Keratinocyte (primary cell): ENCODE measurements around the gene FNDC11. TPM values are rescaled to one million over a fixed set of nuclear protein-coding genes. Genes with fewer than 3 reads are reported as not detected.

ENCODE experiments used
- DNase-seq: peaks from one replicate; pipeline ENCODE4 v3.0.0-alpha.2; 2011; ENCODE audit warnings: low read depth, missing footprints, low spot score
- FAIRE-seq: peaks from 2 replicates; lab custom pipeline; 2011; peaks lifted over from hg19 to GRCh38; lab: Jason Lieb, UNC
- H2AFZ ChIP-seq: 2 replicates; pipeline ENCODE4 v1.6.0; 2012; ENCODE audit warnings: low read length, control low read depth, inconsistent platforms; ENCODE audit not compliant: control insufficient read depth
- H3K27ac ChIP-seq: 2 replicates; pipeline ENCODE4 v1.5.1; 2011; ENCODE audit warnings: low read length; ENCODE audit not compliant: control insufficient read depth, insufficient read depth
- H3K27me3 ChIP-seq: 3 replicates; pipeline ENCODE4 v1.6.0; 2011; ENCODE audit warnings: low read length; ENCODE audit not compliant: control insufficient read depth, insufficient read depth; ENCODE audit errors: extremely low read depth
- H3K36me3 ChIP-seq, 2 experiments: 2 replicates in 1 of 2; 3 replicates in 1 of 2; pipeline ENCODE4 v1.5.1; 2011; ENCODE audit warnings: low read length in 2 of 2, mild to moderate bottlenecking in 1 of 2; ENCODE audit not compliant: control insufficient read depth in 2 of 2, insufficient read depth in 2 of 2; ENCODE audit errors: extremely low read depth in 1 of 2
- H3K4me1 ChIP-seq: 3 replicates; pipeline ENCODE4 v1.5.1; 2011; ENCODE audit warnings: low read length; ENCODE audit not compliant: control insufficient read depth, insufficient read depth; ENCODE audit errors: extremely low read depth
- H3K4me2 ChIP-seq: 3 replicates; pipeline ENCODE4 v1.6.0; 2011; ENCODE audit warnings: low read depth, low read length; ENCODE audit not compliant: control insufficient read depth, insufficient read depth; ENCODE audit errors: extremely low read depth
- H3K4me3 ChIP-seq, 3 experiments: fragments of 200-600 bp in 1 of 3; sonication (generic) in 1 of 3; 2 replicates in 2 of 3; 3 replicates in 1 of 3; pipeline ENCODE4 v1.5.1; 2011 to 2016; ENCODE audit warnings: low read length in 3 of 3, mild to moderate bottlenecking in 3 of 3, control low read depth in 2 of 3, inconsistent platforms in 1 of 3, low read depth in 1 of 3, mixed read lengths in 1 of 3, mixed run types in 1 of 3, moderate library complexity in 1 of 3; ENCODE audit not compliant: control insufficient read depth in 2 of 3, insufficient read depth in 2 of 3; ENCODE audit errors: extremely low read depth in 1 of 3
- H3K79me2 ChIP-seq: 2 replicates; pipeline ENCODE4 v1.6.0; 2012; ENCODE audit warnings: low read length; ENCODE audit not compliant: control insufficient read depth, insufficient read depth
- H3K9ac ChIP-seq: 3 replicates; pipeline ENCODE4 v1.6.0; 2011; ENCODE audit warnings: low read length; ENCODE audit not compliant: control insufficient read depth, insufficient read depth; ENCODE audit errors: extremely low read depth
- H3K9me1 ChIP-seq: 3 replicates; pipeline ENCODE4 v1.6.0; 2011; ENCODE audit warnings: low read length; ENCODE audit not compliant: control insufficient read depth, insufficient read depth; ENCODE audit errors: extremely low read depth
- H3K9me3 ChIP-seq: 2 replicates; pipeline ENCODE4 v1.5.1; 2012; ENCODE audit warnings: low read depth, low read length; ENCODE audit not compliant: control insufficient read depth
- H4K20me1 ChIP-seq: 3 replicates; pipeline ENCODE4 v1.6.0; 2011; ENCODE audit warnings: low read length; ENCODE audit not compliant: control insufficient read depth, insufficient read depth; ENCODE audit errors: extremely low read depth
- EZH2 ChIP-seq: IDR thresholded peaks from one replicate; pipeline ENCODE4 v1.6.1; 2012; ENCODE audit warnings: inconsistent platforms, mild to moderate bottlenecking, low read length, moderate library complexity
- dilution Hi-C: fragments of 300-500 bp; cut with MboI; formaldehyde crosslinking; loops from one replicate; pipeline ENCODE4 v1.7.0; 2020; ENCODE audit warnings: low sequenced_read_pairs; ENCODE audit not compliant: extremely low pct_ligation_motif_present
- polyA plus RNA-seq, 5 experiments: library from polyadenylated mRNA; depleted of rRNA in 3 of 5; stranded (reverse) in 3 of 5; stranded (forward) in 1 of 5; unstranded in 1 of 5; fragments of >200 nt; gene quantifications; 1 replicate in 1 of 5; 2 replicates in 3 of 5; 3 replicates in 1 of 5; pipeline versions ENCODE4 v1.2.1 to v1.2.3, GENCODE V29; 2011 to 2012; ENCODE audit warnings: missing spikeins in 2 of 5, low read depth in 1 of 5, low replicate concordance in 1 of 5
- TF ChIP-seq, protein P1 (sequence below), 3 experiments: IDR thresholded peaks in 1 of 3; conservative IDR thresholded peaks in 1 of 3; optimal IDR thresholded peaks in 1 of 3; 2 replicates in 2 of 3; 3 replicates in 1 of 3; pipeline versions ENCODE3 to v1.5.1; 2011; ENCODE audit warnings: low read length in 3 of 3, mild to moderate bottlenecking in 3 of 3, moderate library complexity in 2 of 3, control low read depth in 1 of 3, inconsistent platforms in 1 of 3; ENCODE audit not compliant: insufficient read depth in 2 of 3; ENCODE audit errors: extremely low read depth in 1 of 3

Gene FNDC11
- polyA plus RNA-seq, 1 donor (not counting 4 experiments of a cell fraction or from before 2014, with no cell fraction given), result 0.55 TPM

DNA sequence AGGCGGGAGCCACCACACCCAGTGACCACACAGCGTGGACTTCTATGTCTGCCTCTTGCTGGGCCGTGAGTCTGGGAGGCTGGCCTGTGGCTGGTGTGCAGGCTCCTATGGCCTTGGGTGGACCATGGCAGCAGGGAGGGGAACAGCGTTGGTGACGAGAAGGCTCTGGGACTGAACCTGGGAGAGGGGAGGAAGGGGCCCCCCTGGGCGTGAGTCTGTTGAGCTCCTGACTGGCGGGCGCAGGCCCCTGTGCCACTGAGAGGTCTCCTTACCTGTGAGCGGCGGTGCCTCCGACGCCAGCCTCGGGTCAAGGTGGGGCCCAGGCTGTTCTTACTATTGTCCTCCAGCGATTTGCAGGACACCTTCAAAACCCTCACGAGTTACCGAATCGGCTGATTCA is 32.8 kb downstream of the FNDC11 start:
- dilution Hi-C loops, result no loop called here
- no peak for FAIRE-seq
- H3K79me2 ChIP-seq, result no peaks in the 10 kb centered on the region

DNA sequence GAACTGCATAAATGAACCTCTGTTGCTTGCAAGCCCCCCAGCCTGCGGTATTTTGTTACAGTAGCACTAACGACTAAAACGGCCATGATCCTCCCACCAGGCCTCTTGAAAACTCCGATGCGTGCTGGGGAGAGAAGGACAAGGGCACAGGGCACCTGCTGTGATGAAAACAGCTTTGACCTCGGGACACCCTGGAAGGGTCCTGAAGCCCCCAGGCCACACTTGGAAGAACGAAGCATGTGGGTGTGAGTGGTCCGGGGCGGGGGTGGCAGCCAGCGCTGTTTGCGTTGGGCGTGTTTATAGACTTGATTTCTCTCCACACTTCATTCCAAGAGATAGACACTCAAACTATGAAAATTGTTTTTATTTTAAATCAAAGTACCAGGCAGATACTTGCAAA is 33.3 kb downstream of the FNDC11 start:
- H2AFZ ChIP-seq, result no peak overlapping the region
- FAIRE-seq, result no peak
- no peak overlapping the region for H3K4me2 ChIP-seq
- dilution Hi-C loops, result no loop called here
- DNase-seq, result no peak
- no peak overlapping the region for H3K9ac ChIP-seq
- H3K79me2 ChIP-seq, result no peaks in the 10 kb centered on the region
- TF ChIP-seq EZH2, result no peak
- TF ChIP-seq, protein P1, sequence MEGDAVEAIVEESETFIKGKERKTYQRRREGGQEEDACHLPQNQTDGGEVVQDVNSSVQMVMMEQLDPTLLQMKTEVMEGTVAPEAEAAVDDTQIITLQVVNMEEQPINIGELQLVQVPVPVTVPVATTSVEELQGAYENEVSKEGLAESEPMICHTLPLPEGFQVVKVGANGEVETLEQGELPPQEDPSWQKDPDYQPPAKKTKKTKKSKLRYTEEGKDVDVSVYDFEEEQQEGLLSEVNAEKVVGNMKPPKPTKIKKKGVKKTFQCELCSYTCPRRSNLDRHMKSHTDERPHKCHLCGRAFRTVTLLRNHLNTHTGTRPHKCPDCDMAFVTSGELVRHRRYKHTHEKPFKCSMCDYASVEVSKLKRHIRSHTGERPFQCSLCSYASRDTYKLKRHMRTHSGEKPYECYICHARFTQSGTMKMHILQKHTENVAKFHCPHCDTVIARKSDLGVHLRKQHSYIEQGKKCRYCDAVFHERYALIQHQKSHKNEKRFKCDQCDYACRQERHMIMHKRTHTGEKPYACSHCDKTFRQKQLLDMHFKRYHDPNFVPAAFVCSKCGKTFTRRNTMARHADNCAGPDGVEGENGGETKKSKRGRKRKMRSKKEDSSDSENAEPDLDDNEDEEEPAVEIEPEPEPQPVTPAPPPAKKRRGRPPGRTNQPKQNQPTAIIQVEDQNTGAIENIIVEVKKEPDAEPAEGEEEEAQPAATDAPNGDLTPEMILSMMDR (optimal IDR thresholded peaks at IDR 0.05 in 1 of 3, IDR thresholded peaks at IDR 0.05 in 1 of 3, conservative IDR thresholded peaks at IDR 0.05 in 1 of 3; ENCODE audit: extremely low read depth in 1 of 3, insufficient read depth in 2 of 3, low read length in 3 of 3), result no peak
- H3K4me1 ChIP-seq, result no peaks in the 10 kb centered on the region
- no peaks in the 10 kb centered on the region for H4K20me1 ChIP-seq
- peaks cover 6 to 15% of the 10 kb centered on the region in 2 experiments for H3K36me3 ChIP-seq
- no peaks in the 10 kb centered on the region for H3K9me3 ChIP-seq
- no peaks in the 10 kb centered on the region for H3K27me3 ChIP-seq
- no peak overlapping the region for H3K4me3 ChIP-seq
- H3K9me1 ChIP-seq, result no peaks in the 10 kb centered on the region
- H3K27ac ChIP-seq, result no peak overlapping the region

More for the DNA sequence above, 32.8 kb downstream of the FNDC11 start:
- H3K4me3 ChIP-seq, result no peak overlapping the region
- no peaks in the 10 kb centered on the region for H3K27me3 ChIP-seq
- DNase-seq, result no peak
- H3K27ac ChIP-seq, result no peak overlapping the region
- H4K20me1 ChIP-seq, result no peaks in the 10 kb centered on the region
- no peak for TF ChIP-seq EZH2
- TF ChIP-seq, protein P1 (optimal IDR thresholded peaks at IDR 0.05 in 1 of 3, IDR thresholded peaks at IDR 0.05 in 1 of 3, conservative IDR thresholded peaks at IDR 0.05 in 1 of 3; ENCODE audit: extremely low read depth in 1 of 3, insufficient read depth in 2 of 3, low read length in 3 of 3), result no peak
- H3K9me1 ChIP-seq, result no peaks in the 10 kb centered on the region
- H3K4me1 ChIP-seq, result no peaks in the 10 kb centered on the region
- H3K36me3 ChIP-seq, result peaks cover 6 to 14% of the 10 kb centered on the region in 2 experiments
- H3K9me3 ChIP-seq, result no peaks in the 10 kb centered on the region
- no peak overlapping the region for H2AFZ ChIP-seq
- no peak overlapping the region for H3K4me2 ChIP-seq
- no peak overlapping the region for H3K9ac ChIP-seq
